ENCODE results near the gene LRRTM4.

GRCh38 chr2:76793647-76794334 is 728.4 kb downstream of the LRRTM4 start:
- no peak for TF ChIP-seq CTCF (IDR thresholded peaks at IDR 0.05)
- no peak for TF ChIP-seq POLR2A (IDR thresholded peaks at IDR 0.05)
- no peak for TF ChIP-seq POLR2AphosphoS5 (IDR thresholded peaks at IDR 0.05)

Measured in upper lobe of left lung (tissue), 4 donors.